NCI-H128 (cell line): ENCODE results near the gene NKAPL.

Experiments used
- DNase-seq: peaks from one replicate; lab custom pipeline; 2025; ENCODE audit not compliant: unreplicated experiment; lab: John Stamatoyannopoulos, UW

The NKAPL gene

DNA sequence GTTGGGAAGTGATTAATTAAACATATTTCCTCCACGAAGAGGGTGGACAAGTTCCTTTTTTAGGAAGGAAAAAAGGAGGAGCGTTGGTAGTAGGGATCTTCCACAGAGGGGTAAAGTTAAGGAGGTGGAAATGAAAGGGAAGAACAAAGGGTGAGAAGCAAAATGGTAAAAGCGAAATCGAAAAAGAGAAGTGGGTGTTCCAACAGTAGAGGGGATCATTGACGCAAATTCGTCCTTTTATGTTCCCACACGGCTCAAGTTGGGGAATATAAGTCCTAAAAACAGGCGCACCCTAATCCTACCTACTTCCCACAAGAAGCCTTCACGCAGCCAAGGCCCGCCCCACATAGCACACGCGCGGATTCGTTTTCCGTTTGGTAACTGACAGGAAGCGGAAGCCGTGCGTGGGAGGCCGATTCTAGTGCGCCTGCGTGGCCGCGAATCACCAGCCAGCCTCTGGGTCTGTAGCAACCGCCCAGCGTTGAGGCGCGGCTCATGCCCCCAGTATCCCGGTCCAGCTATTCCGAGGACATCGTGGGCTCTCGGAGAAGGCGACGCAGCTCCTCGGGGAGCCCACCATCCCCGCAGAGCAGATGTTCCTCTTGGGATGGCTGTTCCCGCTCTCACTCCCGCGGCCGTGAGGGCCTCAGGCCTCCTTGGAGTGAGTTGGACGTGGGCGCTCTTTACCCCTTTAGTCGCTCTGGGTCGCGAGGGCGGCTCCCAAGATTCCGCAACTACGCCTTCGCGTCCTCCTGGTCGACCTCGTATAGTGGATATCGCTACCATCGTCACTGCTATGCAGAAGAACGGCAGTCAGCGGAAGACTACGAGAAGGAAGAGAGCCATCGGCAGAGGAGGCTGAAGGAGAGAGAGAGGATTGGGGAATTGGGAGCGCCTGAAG lies at the start of gene NKAPL:
Gene NKAPL, plus strand, starts transcription at position 421 of the 901 bp plus-strand sequence. Its CDS starts 75 bp downstream, at position 496.
- DNase-seq: no peak

DNA sequence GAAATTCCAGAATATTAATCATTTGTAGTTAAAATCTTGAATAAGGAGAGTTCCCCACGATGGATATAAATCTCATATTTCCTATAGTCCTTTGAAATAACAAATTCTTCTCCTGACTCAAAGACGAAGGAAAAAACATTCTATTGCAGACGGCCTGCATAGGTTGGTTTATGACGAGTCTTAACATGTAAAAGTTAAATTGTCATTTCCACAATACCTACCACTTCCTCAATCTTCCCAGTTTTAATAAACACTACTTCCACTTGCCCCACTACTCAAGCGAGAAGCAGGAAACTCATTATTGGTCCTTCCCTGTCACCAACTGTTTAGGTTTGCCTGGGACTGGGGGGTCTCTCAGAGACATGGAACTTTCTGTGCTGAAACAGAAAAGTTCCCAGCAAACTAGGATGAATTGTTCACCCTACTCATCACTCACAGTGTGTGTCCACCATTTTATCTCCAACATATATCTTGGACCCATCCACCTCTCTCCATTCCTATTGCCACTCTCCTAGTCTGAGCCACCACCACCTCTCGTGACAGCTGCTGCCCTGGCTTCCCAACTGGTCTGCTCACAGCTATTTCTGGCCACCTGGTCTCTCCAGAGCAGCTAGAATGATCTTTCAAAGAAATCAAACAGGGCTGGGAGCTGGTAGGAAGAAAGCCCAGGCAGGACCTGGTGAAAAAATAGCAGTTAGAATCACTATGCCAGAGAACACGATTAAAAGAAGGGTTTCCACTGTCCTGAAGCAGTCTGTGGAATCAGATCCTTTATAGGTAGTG lies 49.2 kb upstream of the NKAPL start:
- no peak for DNase-seq

DNA sequence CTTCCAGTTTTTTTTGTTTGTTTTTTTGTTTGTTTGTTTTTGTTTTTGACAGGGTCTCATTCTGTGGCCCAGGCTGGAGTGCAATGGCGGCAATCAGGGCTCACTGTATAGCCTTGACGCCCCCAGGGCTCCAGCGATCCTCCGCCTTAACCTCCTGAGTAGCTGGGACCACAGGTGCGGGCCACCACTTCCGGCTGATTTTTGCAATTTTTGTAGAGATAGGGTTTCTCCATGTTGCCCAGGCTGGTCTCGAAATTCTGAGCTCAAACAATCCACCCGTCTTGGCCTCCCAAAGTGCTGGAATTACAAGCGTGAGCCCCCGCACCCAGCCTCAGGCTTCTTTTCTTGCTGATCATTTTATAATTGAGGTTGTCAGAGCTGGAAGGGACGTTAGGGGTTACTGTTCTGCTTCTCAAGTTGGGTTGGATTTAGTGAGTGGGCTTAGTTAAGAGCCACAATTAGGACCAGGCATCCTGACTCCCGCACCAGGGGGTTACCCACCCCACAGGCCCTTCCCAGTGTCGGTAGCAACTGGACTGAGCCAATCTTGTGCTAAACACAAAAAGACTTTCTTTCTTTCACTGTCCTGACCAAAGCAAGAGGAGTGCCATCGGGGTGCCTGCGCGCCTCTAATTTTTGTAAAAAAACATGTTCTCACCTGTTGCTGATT lies 47.1 kb upstream of the NKAPL start:
- no peak for DNase-seq

DNA sequence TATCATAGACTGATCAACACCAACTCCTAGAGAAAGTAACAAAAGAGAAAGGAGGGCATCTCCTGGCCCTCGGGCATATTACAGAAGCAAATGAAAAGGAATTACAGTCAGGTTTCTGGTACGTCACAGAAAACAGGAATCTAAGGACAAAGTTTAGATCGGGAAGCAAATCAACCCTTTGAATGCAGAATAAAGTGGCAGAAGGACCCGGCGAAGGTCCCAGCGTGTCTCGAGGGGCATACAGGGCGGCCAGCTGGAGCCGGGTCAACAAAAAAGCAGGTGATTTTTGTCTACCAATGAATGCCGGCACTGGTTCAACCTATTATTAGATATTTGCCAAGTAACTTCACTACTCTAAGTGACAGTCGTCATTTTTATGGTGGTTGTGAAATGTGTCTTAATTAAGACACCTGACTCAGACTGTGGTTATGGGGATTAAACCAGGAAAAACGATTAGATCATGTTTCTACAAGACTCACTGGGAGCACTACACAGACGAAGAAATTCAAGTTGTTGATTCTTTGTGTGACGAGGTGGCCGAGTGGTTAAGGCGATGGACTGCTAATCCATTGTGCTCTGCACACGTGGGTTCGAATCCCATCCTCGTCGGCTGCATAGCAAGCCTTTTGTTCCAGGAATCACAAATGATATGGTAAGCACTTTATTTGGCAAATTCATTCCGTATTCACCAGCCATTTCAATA lies 46.4 kb upstream of the NKAPL start:
- no peak for DNase-seq

DNA sequence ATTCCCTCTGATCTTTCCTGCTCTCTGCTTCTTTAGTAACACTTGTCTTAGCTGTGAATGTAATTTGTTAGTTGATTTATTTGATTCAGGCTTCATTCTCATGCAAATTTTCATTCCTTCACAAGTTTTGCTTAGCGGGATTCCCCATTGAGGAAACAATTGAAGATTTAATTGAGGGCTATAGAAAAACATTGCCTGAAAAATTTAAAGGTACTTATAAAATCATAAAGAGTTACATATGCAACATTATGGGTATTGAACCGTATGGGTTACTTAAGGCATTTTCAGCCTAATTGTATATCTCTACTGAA lies 45.9 kb upstream of the NKAPL start:
- DNase-seq: no peak

DNA sequence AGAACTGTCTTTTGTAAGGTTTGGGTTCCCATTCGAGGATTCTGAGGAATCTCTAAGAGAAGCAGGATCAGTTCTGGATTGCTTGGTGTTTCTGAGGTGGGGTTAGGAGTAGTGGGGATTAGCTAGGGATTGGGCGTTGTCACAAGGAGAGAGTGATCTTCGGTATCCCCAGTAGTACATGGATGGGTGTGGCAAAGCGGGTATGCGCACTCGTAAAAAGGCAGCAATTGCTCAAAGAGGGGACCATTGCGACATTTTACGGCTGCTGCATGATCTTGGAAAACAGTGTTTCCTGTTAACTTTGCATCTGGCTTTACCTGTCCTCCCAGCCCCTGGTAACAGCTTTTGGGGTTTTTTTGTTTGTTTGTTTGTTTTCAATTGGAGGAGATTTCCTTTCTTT lies 43.7 kb upstream of the NKAPL start:
- no peak for DNase-seq

DNA sequence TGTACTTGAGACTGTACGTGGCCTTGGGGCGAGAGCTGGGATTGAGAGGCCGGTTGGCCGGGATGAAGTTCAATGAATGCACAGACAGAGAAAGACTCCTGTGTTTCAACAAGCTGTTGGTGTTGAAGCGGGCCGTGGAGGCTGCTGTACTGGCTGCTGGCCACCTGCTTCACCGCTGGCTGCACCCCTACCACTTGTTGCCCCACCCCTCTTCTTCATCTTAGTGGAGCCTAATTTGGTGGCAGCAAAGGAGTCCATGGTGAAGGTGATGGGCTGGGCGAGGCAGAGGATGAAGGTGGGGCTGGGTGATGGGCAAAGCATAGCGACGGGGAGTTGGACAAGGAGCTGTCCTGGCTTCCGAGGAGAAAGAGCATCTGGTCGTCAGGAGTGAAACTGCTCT lies 41.2 kb upstream of the NKAPL start:
- DNase-seq: no peak

DNA sequence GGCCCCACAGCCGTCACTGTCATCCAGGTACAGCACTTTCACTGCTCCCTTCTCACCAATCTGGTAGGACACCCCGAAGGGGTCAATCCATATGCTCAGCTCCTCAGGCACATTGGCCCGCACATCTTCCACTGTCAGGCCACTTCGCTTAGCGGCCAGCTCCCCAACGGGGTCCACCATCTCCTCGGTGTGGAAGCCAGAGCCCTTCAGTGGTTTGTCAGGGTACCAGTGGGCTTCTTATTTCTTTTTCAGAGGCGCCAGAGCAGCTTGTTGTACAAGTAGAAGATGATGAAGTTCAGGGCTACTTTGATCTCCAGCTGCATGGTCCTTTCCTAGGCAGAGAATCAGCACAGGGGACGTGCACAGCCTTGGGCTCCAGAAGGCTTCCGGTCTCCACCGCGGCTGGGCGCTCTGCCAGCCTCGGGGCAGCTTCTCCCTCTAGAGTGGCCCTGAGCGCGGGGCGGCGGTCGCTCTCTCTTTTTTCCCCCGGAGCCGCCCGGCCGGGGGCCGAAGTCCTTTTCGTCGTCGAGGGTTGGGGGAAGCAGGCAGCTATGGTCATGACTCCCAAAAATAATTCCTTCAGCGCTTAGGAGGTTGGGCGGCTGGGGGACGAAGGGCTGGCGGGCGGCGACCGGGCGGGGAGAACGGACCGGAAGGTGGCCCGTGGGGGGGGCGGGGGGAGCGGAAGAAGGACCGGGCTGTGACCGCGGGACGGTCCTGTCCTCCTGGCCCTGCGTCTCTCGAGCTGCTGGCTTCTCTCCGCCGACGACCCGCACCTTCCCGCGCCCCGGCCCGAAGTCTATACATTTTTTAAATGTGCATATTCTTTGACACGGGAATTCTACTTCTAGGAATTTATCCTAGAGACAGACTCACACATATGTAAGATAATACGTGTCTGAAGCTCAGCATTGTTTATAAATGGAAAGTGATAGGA lies 40.5 kb upstream of the NKAPL start:
- DNase-seq: peak; percentile 12

DNA sequence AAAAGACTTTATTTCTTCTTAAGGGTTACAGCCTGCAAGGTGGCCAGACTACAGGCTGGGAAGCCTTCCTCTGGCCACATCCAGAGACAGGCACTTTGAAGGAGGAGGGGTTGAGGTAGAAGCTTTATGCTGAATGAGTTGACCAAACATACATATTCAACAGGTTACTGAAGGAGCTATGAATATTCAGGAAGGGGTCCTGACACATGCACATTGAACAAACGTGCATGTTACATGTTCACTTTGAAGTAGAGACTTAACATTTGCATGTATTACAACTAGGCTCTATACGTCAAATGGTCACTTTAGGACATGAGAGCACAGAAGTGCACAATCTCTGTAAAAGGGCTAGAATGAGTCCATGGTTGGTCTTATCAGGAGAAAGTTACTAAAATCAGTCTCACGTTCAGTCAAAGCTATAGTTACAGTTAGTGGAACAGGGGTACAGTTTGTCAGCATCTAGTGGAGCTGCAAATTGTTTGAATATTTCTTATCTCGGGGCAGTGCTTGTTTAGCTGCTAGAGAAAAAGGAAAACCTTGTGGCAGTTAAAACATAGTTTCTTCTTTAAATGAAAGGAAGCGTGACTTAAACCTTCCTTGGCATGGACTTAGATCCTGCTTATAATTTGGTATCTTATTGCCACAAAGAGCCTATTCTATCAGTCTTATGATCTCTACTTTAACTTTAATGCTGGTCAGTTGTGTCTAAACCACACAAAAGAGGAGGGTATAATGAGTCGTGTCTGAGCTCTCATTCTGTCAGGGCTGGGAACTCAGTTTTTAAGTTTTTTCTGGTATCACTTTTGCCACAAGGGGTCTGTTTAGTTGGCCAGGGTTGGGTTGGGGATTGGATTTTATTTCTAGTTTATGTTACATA lies 38.6 kb upstream of the NKAPL start:
- DNase-seq: no peak

DNA sequence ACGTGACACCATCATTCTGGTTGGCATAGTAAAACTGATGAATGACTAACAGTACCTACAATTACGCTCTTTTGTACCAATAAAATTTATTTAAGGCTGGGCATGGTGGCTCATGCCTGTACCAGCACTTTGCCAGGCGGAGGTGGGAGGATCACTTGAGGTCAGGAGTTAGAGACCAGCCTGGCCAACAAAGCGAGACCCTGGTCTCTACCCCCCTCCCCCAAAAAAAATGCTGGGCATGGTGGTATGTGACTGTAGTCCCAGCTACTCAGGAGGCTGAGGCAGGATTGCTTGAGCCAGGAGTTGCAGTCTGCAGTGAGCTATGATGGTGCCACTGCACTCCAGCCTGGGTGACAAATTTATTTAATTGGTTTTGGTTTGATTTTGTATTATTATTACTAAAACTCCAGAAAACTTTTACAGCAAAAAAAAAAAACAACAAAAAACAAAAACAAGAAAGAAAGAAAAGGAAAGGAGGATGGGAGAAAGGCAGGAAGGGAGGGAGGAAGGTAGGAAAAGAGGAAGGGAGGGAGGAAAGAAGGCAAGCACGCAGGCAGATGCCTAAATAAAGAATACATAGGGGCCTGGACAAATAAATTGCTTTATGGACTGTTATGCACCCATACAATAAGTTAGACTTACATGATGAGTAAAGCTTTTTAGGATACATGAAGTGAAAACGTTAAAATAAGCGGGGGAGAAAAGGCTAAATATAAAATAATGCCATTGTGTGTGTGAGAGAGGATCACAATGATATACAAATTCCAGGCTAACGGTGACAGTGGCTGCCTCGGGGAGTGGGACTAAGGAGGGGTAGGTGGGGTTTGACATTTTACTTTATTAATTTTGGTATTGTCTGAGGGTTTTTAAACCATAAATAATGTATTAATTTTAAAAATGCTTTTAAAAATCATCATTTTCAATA lies 34.7 kb upstream of the NKAPL start:
- no peak for DNase-seq

DNA sequence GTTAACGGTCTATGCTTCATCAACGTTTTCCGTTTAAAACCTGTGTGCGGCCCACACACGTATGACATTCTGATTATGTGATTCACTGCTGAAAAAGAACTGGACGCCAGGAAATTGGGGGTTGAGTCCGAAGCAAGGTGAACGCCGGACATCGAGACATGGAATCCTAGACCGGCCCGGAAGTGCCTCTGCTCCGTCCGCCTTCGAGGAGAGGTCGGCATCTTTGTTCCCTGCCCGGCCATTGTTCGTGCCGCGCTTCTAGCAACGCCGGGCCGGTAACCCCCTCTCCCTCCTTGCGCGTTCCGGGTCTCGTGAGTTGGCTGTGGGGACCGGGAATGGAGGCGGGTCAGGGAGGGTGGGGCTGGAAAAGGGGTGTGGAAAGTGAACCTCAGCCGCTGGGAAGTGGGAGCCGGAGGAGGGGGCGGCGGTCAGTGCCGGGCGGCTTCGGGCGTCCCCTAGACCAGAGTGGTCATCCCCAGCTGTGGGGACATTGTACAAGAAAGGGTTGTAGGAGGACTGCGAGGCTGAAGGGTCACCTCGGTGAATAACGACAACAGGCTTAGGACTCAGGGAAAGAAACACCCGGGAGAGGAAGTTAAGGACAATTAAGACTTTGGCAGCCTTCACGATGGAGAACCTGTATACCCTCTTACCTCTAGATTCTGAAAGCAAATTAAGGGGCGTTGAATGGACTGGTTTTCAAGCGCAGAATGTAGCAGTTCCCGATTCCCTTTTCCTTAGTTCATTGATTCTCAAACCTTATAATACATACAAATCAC lies 33.9 kb upstream of the NKAPL start, which contains the start of gene ZSCAN9:
Gene ZSCAN9, plus strand, starts transcription at position 220 of the 779 bp plus-strand sequence. CDS start 1,810 bp downstream, outside the sequence.
- peak; percentile 66 for DNase-seq

DNA sequence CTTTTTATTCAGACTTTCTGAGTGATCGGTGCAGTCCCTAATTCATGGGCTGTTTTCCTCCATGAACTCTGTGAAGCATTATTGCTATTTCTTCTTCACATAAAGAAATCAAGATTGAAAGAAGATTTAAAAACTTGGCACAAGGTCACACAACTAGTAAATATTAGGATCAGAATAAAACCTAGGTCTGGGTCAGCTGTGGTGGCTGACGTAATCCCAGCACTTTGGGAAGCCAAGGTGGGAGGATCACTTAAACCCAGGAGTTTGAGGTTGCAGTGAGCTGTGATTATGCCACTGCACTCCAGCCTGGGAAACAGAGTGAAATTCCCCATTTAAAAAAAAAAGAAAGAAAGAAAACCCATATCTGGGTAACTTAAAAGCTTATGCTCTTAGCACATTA lies 32.6 kb upstream of the NKAPL start:
- DNase-seq: no peak

DNA sequence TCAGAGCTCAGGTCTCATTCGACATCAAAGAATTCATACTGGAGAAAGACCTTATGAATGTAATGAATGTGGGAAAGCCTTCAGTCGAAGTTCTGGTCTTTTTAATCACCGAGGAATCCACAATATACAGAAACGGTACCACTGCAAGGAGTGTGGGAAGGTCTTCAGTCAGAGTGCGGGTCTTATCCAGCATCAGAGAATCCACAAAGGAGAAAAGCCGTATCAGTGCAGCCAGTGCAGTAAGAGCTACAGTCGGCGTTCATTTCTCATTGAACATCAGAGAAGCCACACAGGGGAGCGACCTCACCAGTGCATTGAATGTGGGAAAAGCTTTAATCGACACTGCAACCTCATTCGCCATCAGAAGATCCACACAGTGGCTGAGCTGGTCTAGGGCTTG lies 26.3 kb upstream of the NKAPL start:
- no peak for DNase-seq

DNA sequence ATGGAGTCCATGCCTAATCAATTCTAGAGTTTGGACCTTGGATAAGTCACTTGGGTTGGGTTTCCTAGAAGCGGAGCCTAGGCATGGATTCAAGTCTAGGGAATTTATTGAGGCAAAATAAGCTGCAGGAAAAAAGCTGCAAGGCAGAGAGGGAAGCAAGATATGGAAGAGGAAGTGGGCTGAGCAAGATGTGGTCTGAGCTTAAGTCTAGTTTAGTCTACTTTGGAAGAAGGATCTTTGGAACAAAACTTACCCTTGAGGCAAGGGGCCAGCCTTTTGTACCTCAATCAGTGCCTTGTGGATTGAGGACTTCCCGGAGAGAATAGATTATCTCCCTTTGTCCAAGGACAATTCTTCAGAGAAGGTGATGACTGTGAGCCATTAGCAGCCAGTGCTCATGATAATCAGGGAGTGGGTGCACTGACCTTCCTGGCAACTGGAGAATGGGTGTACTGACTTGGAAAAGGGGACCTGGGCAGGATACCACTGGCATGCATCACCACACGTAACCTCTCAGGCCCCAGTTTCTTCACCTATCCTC lies 23.1 kb upstream of the NKAPL start:
- no peak for DNase-seq

DNA sequence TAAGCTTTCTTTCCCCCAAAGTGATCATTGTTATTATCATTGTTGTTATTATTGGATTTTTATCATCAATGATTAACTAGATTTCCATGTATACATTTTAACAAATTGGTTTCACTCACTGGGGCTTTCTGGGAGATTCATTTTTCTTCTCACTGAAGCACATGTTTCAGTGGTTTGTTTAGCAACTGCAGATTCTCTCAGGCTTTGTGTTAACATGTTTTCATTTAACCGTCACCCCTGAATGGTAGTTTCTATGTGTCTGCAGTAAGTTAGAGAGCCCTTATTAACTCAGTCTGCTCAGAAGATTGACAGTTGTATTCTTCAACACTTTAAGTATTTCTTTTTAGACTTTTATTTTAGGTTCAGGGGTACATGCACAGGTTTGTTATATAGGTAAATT lies 19.5 kb upstream of the NKAPL start:
- DNase-seq: no peak

DNA sequence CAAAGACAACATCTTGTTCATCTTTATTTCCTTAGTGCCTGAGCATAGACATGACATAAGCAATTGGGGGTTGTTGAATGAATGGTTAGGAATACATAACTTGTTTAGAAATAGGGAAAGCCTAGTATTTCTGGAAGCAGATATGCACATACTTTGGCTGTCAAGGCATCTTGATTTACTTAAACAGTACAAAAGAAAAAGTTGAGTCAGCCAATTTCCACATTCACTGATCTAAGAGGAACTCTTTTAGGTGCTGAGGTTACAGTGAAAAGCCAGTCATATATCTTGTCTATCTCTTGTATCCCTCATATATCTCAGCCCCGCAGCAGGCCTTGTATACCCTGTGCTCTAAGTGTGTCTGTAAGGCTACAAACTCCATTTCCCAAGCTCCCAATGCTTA lies 18.6 kb upstream of the NKAPL start:
- no peak for DNase-seq

DNA sequence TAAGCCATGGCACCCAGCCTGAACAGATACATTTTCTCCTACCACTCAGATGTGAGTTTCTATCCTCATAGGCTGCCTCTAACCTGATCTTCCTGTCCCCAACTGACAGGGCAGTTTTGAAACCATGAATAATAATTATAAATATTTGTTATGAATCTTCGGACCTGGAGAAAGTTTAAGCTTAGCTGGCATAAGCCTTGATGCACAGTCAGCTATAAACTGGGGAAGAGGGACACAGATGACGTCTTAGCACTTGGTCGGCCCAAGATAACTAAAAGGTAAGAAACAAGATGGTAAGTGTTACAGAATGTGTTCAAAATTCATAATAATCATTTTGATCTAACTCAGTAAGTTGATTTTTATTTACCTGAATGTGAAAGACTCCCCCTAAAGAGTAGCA lies 15.2 kb upstream of the NKAPL start:
- DNase-seq: no peak
